K562 (cell line): ENCODE data around the gene SLC35F4.
A peak's percentile ranks its signal among the peaks of the same experiment; 100 is the strongest.

Source experiments
- ATF3 ChIP-seq, 2 experiments: fragments of 450-650 bp in 1 of 2; sonication (generic) in 1 of 2; formaldehyde crosslinking in 1 of 2; IDR thresholded peaks in 1 of 2; conservative IDR thresholded peaks in 1 of 2; 2 replicates each; pipeline versions ENCODE4 v1.6.1 to v1.8.1; 2016 to 2023; ENCODE audit warnings: mild to moderate bottlenecking in 2 of 2, moderate library complexity in 2 of 2, inconsistent platforms in 1 of 2, missing genetic modification reagents in 1 of 2
- CTCF ChIP-seq, 3 experiments: IDR thresholded peaks in 2 of 3; conservative IDR thresholded peaks in 1 of 3; 2 replicates each; pipeline ENCODE4 v1.5.1; 2011 to 2012; ENCODE audit warnings: low read length in 3 of 3, mild to moderate bottlenecking in 3 of 3, control low read depth in 2 of 3, improper control_type of control experiment in 1 of 3, inconsistent platforms in 1 of 3, low read depth in 1 of 3, mixed read lengths in 1 of 3, moderate library complexity in 1 of 3; ENCODE audit not compliant: insufficient read depth in 2 of 3
- FOXP4 ChIP-seq: sonication (generic); formaldehyde crosslinking; IDR thresholded peaks from 2 replicates; pipeline ENCODE4 v1.8.0; 2022; ENCODE audit warnings: mild to moderate bottlenecking, missing genetic modification reagents, borderline replicate concordance
- KAT7 ChIP-seq: sonication (generic); formaldehyde crosslinking; IDR thresholded peaks from 2 replicates; pipeline ENCODE4 v1.8.0; 2022; ENCODE audit warnings: missing genetic modification reagents, mild to moderate bottlenecking, borderline replicate concordance
- MAX ChIP-seq: sonication (generic); formaldehyde crosslinking; IDR thresholded peaks from 2 replicates; pipeline ENCODE4 v1.9.0; 2022; ENCODE audit warnings: mild to moderate bottlenecking, missing genetic modification reagents
- MAZ ChIP-seq, 2 experiments: fragments of 450-650 bp in 1 of 2; sonication (generic) in 1 of 2; formaldehyde crosslinking; IDR thresholded peaks in 1 of 2; conservative IDR thresholded peaks in 1 of 2; 2 replicates each; pipeline versions ENCODE4 v1.4.0 to v1.5.0; 2020; ENCODE audit warnings: mild to moderate bottlenecking in 1 of 2, missing genetic modification reagents in 1 of 2
- POLR2AphosphoS5 ChIP-seq: IDR thresholded peaks from 2 replicates; pipeline ENCODE4 v1.6.1; 2011; ENCODE audit warnings: mild to moderate bottlenecking, low read depth, low read length, moderate library complexity; ENCODE audit not compliant: control insufficient read depth, insufficient read depth
- RBM17 ChIP-seq: fragments of 200-400 bp; formaldehyde crosslinking; IDR thresholded peaks from 2 replicates; pipeline ENCODE4 v1.6.1; 2017; ENCODE audit warnings: low read depth, mild to moderate bottlenecking, low read length, borderline replicate concordance
- SMAD3 ChIP-seq: fragments of 450-650 bp; formaldehyde crosslinking; conservative IDR thresholded peaks from 2 replicates; pipeline ENCODE4 v1.4.0; 2020; ENCODE audit warnings: mild to moderate bottlenecking
- WHSC1 ChIP-seq: IDR thresholded peaks from one replicate; pipeline ENCODE4 v1.6.1; 2012; ENCODE audit warnings: low read length, control low read depth, inconsistent platforms
- ZNF431 ChIP-seq: sonication (generic); formaldehyde crosslinking; IDR thresholded peaks from 2 replicates; pipeline ENCODE4 v1.8.0; 2022; ENCODE audit warnings: mild to moderate bottlenecking, missing genetic modification reagents
- ZNF449 ChIP-seq: fragments of 250-450 bp; sonication (Bioruptor Pico); IDR thresholded peaks from 2 replicates; pipeline ENCODE4 v1.8.0; 2022; ENCODE audit warnings: moderate library complexity, mild to moderate bottlenecking, inconsistent platforms
- ZNF512 ChIP-seq: IDR thresholded peaks from 2 replicates; pipeline ENCODE4 v1.6.1; 2016; ENCODE audit warnings: missing genetic modification characterization, missing compliant biosample characterization

GRCh38 chr14:57871459-57872080 is 5.7 kb upstream of the SLC35F4 start:
- TF ChIP-seq ZNF512 (tag) (no peak), SMAD3 (CRISPR knock-in tag) (no peak), CTCF (IDR thresholded peaks at IDR 0.05 in 2 of 3, conservative IDR thresholded peaks at IDR 0.05 in 1 of 3; ENCODE audit: insufficient read depth in 2 of 3, low read depth in 1 of 3, low read length in 3 of 3) (peak; percentile 42 to 50 (median 45)), RBM17 (no peak), ATF3 (IDR thresholded peaks at IDR 0.05) (no peak), ATF3 (CRISPR knock-in tag; conservative IDR thresholded peaks at IDR 0.05) (no peak), KAT7 (CRISPR knock-in tag) (no peak), ZNF449 (CRISPR knock-in tag) (no peak), WHSC1 (no peak), ZNF431 (CRISPR knock-in tag) (no peak), MAX (CRISPR knock-in tag) (no peak), MAZ (CRISPR knock-in tag; conservative IDR thresholded peaks at IDR 0.05 in 1 of 2, IDR thresholded peaks at IDR 0.05 in 1 of 2) (no peak), FOXP4 (no peak), POLR2AphosphoS5 (no peak)
